HepG2 (cell line): ENCODE results near the gene SGF29. TPM values are rescaled to one million over a fixed set of nuclear protein-coding genes. Genes with fewer than 3 reads are reported as not detected.
A peak's percentile ranks its signal among the peaks of the same experiment; 100 is the strongest.

Experiments used
- ATF4 ChIP-seq, 2 experiments: fragments of 450-650 bp in 1 of 2; sonication (generic) in 1 of 2; formaldehyde crosslinking; IDR thresholded peaks; 2 replicates each; pipeline versions ENCODE4 v1.5.0 to v1.8.0; 2020 to 2022; ENCODE audit warnings: mild to moderate bottlenecking in 1 of 2, missing genetic modification reagents in 1 of 2
- DPF2 ChIP-seq: sonication (generic); formaldehyde crosslinking; IDR thresholded peaks from 2 replicates; pipeline ENCODE4 v1.4.0; 2020; ENCODE audit warnings: mild to moderate bottlenecking, low read depth, missing genetic modification reagents, borderline replicate concordance
- EED ChIP-seq: sonication (generic); formaldehyde crosslinking; IDR thresholded peaks from 2 replicates; pipeline ENCODE4 v1.5.0; 2020; ENCODE audit warnings: mild to moderate bottlenecking, missing genetic modification reagents
- FOXP1 ChIP-seq, 2 experiments: fragments of 450-650 bp in 1 of 2; IDR thresholded peaks; 2 replicates each; pipeline ENCODE4 v1.6.1; 2017 to 2018; ENCODE audit warnings: antibody characterized with exemption in 1 of 2
- HOXA7 ChIP-seq: sonication (generic); formaldehyde crosslinking; IDR thresholded peaks from 2 replicates; pipeline ENCODE4 v1.8.1; 2022; ENCODE audit warnings: mild to moderate bottlenecking, missing genetic modification reagents, moderate library complexity
- HOXD1 ChIP-seq: sonication (generic); formaldehyde crosslinking; IDR thresholded peaks from 2 replicates; pipeline ENCODE4 v1.5.0; 2020; ENCODE audit warnings: missing genetic modification reagents
- KLF9 ChIP-seq: IDR thresholded peaks from 2 replicates; pipeline ENCODE4 v1.6.1; 2016; ENCODE audit warnings: low read depth
- MTERF4 ChIP-seq: sonication (generic); formaldehyde crosslinking; IDR thresholded peaks from 2 replicates; pipeline ENCODE4 v1.8.0; 2023; ENCODE audit warnings: mild to moderate bottlenecking, missing genetic modification reagents
- NFE2L2 ChIP-seq: fragments of 150-350 bp; IDR thresholded peaks from 2 replicates; pipeline ENCODE4 v1.6.1; 2014; ENCODE audit warnings: low read length
- NFYB ChIP-seq: sonication (generic); formaldehyde crosslinking; IDR thresholded peaks from 2 replicates; pipeline ENCODE4 v1.4.0; 2020; ENCODE audit warnings: missing genetic modification reagents
- RFXAP ChIP-seq: sonication (generic); formaldehyde crosslinking; IDR thresholded peaks from 2 replicates; pipeline ENCODE4 v1.4.0; 2020; ENCODE audit warnings: missing genetic modification reagents, borderline replicate concordance
- SMARCE1 ChIP-seq: fragments of 450-650 bp; IDR thresholded peaks from 2 replicates; pipeline ENCODE4 v1.6.1; 2017; ENCODE audit warnings: borderline replicate concordance
- ZBTB8A ChIP-seq: sonication (generic); formaldehyde crosslinking; IDR thresholded peaks from 2 replicates; pipeline ENCODE4 v1.4.0; 2020; ENCODE audit warnings: mild to moderate bottlenecking, low read depth, missing genetic modification reagents, borderline replicate concordance
- ZFP91 ChIP-seq: sonication (generic); formaldehyde crosslinking; IDR thresholded peaks from 2 replicates; pipeline ENCODE4 v1.9.0; 2022; ENCODE audit warnings: missing genetic modification reagents, mild to moderate bottlenecking, borderline replicate concordance
- ZNF225 ChIP-seq: sonication (generic); formaldehyde crosslinking; IDR thresholded peaks from 2 replicates; pipeline ENCODE4 v1.4.0; 2020; ENCODE audit warnings: mild to moderate bottlenecking, missing genetic modification reagents
- ZNF333 ChIP-seq: sonication (generic); formaldehyde crosslinking; IDR thresholded peaks from 2 replicates; pipeline ENCODE4 v1.4.0; 2020; ENCODE audit warnings: mild to moderate bottlenecking, missing genetic modification reagents, borderline replicate concordance
- ZNF431 ChIP-seq: sonication (generic); formaldehyde crosslinking; IDR thresholded peaks from 2 replicates; pipeline ENCODE4 v1.9.0; 2022; ENCODE audit warnings: missing genetic modification reagents, low read depth, mild to moderate bottlenecking, borderline replicate concordance
- ZNF558 ChIP-seq: sonication (generic); formaldehyde crosslinking; IDR thresholded peaks from 2 replicates; pipeline ENCODE4 v1.9.0; 2022; ENCODE audit warnings: mild to moderate bottlenecking, missing genetic modification reagents, borderline replicate concordance
- ZNF562 ChIP-seq: sonication (generic); formaldehyde crosslinking; IDR thresholded peaks from 2 replicates; pipeline ENCODE4 v1.8.0; 2022; ENCODE audit warnings: missing genetic modification reagents, borderline replicate concordance
- ZNF598 ChIP-seq: sonication (generic); formaldehyde crosslinking; IDR thresholded peaks from 2 replicates; pipeline ENCODE4 v1.5.1; 2020; ENCODE audit warnings: mild to moderate bottlenecking, missing genetic modification reagents, borderline replicate concordance
- ZNF850 ChIP-seq: sonication (generic); formaldehyde crosslinking; conservative IDR thresholded peaks from 2 replicates; pipeline ENCODE4 v1.9.0; 2021; ENCODE audit warnings: mild to moderate bottlenecking, missing genetic modification reagents
- ZNF878 ChIP-seq: sonication (generic); formaldehyde crosslinking; IDR thresholded peaks from 2 replicates; pipeline ENCODE4 v1.8.1; 2023; ENCODE audit warnings: mild to moderate bottlenecking, missing genetic modification reagents, moderate library complexity
- polyA plus RNA-seq, 8 experiments: library from polyadenylated mRNA; depleted of rRNA in 3 of 8; stranded (reverse) in 7 of 8; unstranded in 1 of 8; fragments of >200 nt; fragmentation: Illumina TruSeq in 4 of 8; extraction: Trizol in 4 of 8; gene quantifications; 2 replicates each; pipeline versions ENCODE4 v1.2.1 to v1.2.3, GENCODE V29; 2011 to 2016; ENCODE audit warnings: low read depth in 4 of 8, missing spikeins in 1 of 8, mixed read lengths in 1 of 8; ENCODE audit not compliant: insufficient read depth in 1 of 8
- total RNA-seq, 5 experiments: library from RNA; depleted of rRNA; stranded (reverse); fragments of >200 nt; fragmentation: Illumina TruSeq; extraction: Trizol; gene quantifications; 2 replicates each; pipeline ENCODE4 v1.2.3, GENCODE V29; 2016; ENCODE audit warnings: low read depth in 1 of 5

Gene SGF29
- total and polyA plus RNA-seq, 2 of the 13 experiments (the other 11 are each of a cell fraction or from before 2014, with no cell fraction given) = 5.0 to 29.4 TPM

- TF ChIP-seq ZNF850 (CRISPR knock-in tag) (no peak), ZNF558 (CRISPR knock-in tag) (peak; percentile 97), ZNF431 (no peak), ZNF562 (CRISPR knock-in tag) (no peak), HOXD1 (CRISPR knock-in tag) (peak; percentile 33; the same call in 1 of the 2 replicates), ZFP91 (peak; percentile 96), ZNF333 (0 out of 2 replicates have a peak, but pooled peaks have one; percentile 55), KLF9 (peak; percentile 80; the same call in 1 of the 2 replicates), ATF4 (CRISPR knock-in tag; IDR thresholded peaks at IDR 0.05) (peak in 1 of 2 experiments; percentile 59; a peak in 2 of 4 replicates), ZNF878 (CRISPR knock-in tag) (peak; percentile 52; the same call in 1 of the 2 replicates), SMARCE1 (no peak), HOXA7 (no peak), EED (CRISPR knock-in tag) (peak; percentile 64; the same call in 1 of the 2 replicates), NFYB (CRISPR knock-in tag) (no peak; the same call in none of the 2 replicates), FOXP1 (IDR thresholded peaks at IDR 0.05) (no peak), FOXP1 (CRISPR knock-in tag; IDR thresholded peaks at IDR 0.05) (0 out of 2 replicates have a peak, but pooled peaks have one; percentile 24), ZNF225 (CRISPR knock-in tag) (peak; percentile 73; the same call in 1 of the 2 replicates), RFXAP (CRISPR knock-in tag) (peak; percentile 83), MTERF4 (CRISPR knock-in tag) (peak; percentile 95; the same call in 1 of the 2 replicates), ZBTB8A (CRISPR knock-in tag) (peak; percentile 83; the same call in 1 of the 2 replicates), ZNF598 (CRISPR knock-in tag) (peak; percentile 97), NFE2L2 (no peak), DPF2 (0 out of 2 replicates have a peak, but pooled peaks have one; percentile 37)
These were observed at the start of gene SGF29 (continued) for GRCh38 chr16:28553776-28554633.
